IPS-15b (cell line): ENCODE results near the gene GTSE1.

Experiments used
- H3K27me3 ChIP-seq: one replicate; pipeline ENCODE4 v1.6.1; 2013; ENCODE audit warnings: low read length; ENCODE audit not compliant: control insufficient read depth, insufficient read depth
- H3K36me3 ChIP-seq: one replicate; pipeline ENCODE4 v1.6.1; 2013; ENCODE audit warnings: low read length; ENCODE audit not compliant: control insufficient read depth, insufficient read depth
- H3K4me1 ChIP-seq: one replicate; pipeline ENCODE4 v1.6.1; 2013; ENCODE audit warnings: mild to moderate bottlenecking, low read length; ENCODE audit not compliant: control insufficient read depth, insufficient read depth
- H3K4me3 ChIP-seq: one replicate; pipeline ENCODE4 v1.5.1; 2013; ENCODE audit warnings: low read depth, low read length
- H3K9ac ChIP-seq: one replicate; pipeline ENCODE4 v1.6.1; 2013; ENCODE audit warnings: low read depth, mild to moderate bottlenecking, low read length
- H3K9me3 ChIP-seq: one replicate; pipeline ENCODE4 v1.6.1; 2013; ENCODE audit warnings: mild to moderate bottlenecking, low read length; ENCODE audit not compliant: control insufficient read depth, insufficient read depth

The GTSE1 gene

DNA sequence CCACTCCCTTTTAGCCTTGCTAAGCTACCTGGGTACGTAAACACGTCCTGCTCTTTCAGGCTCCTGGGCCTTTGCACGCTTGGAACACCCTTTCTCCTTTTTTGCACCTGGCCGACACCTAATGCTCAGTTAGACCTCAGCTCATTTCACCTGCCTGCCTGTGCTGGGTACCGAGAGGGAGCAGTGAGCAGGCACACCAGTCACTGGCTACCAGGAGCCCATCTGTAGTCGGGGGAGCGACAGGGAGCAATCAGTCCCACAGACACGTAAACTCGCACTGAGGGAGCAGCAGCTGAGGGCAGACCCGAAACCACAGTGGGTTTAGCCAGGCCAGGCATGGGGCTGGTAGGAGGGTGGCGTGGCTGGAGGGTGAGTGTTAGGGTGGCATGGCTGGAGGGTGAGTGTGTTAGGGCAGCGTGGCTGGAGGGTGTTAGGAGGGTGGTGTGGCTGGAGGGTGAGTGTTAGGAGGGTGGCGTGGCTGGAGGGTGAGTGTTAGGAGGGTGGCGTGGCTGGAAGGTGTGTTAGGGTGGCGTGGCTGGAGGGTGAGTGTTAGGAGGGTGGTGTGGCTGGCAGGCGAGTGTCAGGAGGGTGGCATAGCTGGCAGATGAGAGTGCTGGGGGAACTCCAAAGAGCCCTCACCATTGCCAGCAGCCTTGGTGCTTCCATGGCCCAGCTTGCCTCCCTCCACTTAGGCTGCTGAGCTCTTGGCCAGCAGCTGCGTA lies 6.4 kb upstream of the GTSE1 start:
- Histone ChIP-seq H3K9ac (no peak overlapping the region), H3K4me1 (peaks cover 2% of the 10 kb centered on the region), H3K9me3 (no peaks in the 10 kb centered on the region), H3K36me3 (peaks cover 19% of the 10 kb centered on the region), H3K4me3 (no peak overlapping the region), H3K27me3 (no peaks in the 10 kb centered on the region)

DNA sequence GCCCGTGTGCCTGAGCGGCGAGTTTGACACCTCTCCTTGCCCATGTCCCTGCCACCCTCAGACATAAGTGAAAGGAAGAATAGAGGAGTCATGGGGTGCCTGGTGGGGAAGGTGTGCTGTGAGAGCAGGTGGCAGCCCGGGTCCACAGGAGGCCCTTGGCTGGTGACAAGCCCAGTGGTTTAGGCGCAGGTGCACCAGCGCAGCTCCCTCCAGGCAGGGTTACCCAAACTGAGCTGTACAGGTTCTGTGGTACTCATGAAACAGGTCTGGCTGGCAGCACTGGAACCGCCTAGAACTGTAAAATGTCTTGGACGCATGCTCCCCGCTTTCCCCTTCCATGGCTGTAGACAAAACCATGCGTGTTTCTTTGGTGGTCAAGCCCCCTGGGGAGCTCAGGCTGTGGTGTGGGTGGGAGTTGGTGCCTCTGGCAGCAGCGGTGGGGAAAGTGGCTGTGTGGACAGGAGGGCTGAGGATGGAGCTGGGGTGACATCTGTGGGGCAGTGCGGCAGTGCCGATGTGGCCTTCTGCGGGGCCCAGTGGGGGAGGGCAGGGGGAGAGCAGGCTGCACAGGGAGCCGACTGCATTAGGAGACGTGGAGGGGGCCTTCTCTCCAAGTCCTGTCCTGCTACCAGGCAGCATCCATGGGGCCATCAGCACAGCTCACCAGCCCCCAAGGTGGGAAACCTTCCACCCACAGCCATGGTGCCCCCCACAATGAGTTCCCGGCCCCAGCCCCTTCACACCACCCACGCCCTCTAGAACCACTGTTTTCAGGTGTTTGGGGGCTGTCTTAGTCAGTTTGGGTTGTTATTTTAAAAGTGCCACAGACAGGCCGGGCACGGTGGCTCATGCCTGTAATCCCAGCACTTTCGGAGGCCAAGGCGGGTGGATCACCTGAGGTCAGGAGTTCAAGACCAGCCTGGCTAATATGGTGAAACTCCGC lies 5.6 kb upstream of the GTSE1 start:
- Histone ChIP-seq H3K4me1 (peaks cover 9% of the 10 kb centered on the region), H3K36me3 (peaks cover 18% of the 10 kb centered on the region), H3K4me3 (no peak overlapping the region), H3K9ac (no peak overlapping the region), H3K9me3 (no peaks in the 10 kb centered on the region), H3K27me3 (no peaks in the 10 kb centered on the region)

DNA sequence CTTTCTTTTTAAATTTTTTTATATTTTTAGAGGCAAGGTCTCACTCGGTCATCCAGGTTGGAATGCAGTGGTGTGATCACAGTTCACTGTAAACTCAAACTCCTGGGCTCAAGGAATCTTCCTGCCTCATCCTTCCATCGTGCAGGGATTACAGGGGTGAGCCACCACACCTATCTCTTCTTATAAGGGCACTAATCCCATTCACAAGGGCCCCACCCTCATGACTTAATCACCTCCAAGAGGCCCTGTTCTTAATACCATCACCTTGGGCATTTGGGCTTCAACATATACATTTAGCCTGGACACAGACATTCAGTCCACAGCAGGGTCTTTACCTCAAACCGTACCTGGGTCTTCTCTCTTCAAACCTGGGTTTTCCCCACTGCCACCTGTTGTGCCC lies 4.5 kb upstream of the GTSE1 start:
- H3K9ac ChIP-seq = no peak overlapping the region
- H3K4me1 ChIP-seq = peaks cover 9% of the 10 kb centered on the region
- H3K27me3 ChIP-seq = no peaks in the 10 kb centered on the region
- H3K4me3 ChIP-seq = no peak overlapping the region
- peaks cover 13% of the 10 kb centered on the region for H3K36me3 ChIP-seq
- H3K9me3 ChIP-seq = no peaks in the 10 kb centered on the region

GRCh38 chr22:46292732-46293131 lies 3.9 kb upstream of the GTSE1 start:
- Histone ChIP-seq H3K36me3 (peaks cover 15% of the 10 kb centered on the region), H3K9me3 (no peaks in the 10 kb centered on the region), H3K9ac (no peak overlapping the region), H3K27me3 (no peaks in the 10 kb centered on the region), H3K4me1 (peaks cover 13% of the 10 kb centered on the region), H3K4me3 (no peak overlapping the region)

DNA sequence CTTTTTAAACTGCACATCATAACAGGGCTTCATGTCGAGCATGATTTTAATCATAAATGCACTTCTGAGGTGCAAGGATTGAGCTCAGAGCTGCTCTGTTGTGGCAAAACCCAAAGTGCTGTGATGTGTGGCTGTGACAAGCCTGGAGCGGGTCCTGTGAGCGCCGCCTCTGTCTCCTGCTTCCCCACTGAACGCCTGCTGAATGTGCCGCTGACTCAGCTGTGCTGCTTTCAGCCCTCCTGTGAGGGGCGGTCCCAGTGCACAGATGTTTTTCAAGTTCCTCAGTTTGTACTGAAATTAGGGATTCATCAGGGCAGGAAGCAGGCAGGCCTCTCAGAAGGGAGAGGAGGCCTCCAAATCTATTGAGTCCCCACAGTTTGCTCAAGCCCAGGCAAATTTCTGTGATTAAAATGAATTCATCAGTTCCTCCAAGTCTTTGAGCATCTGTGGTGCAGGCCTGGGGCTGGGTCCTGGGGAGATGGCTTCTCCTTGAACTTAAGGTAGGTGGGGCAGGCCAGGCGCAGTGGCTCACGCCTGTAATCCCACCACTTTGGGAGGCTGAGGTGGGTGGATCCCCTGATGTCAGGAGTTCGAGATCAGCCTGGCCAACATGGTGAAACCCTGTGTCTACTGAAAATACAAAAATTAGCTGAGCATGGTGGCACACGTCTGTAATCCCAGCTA lies 3.0 kb upstream of the GTSE1 start:
- H3K9ac ChIP-seq = no peak overlapping the region
- H3K36me3 ChIP-seq = peaks cover 15% of the 10 kb centered on the region
- no peak overlapping the region for H3K4me3 ChIP-seq
- no peaks in the 10 kb centered on the region for H3K9me3 ChIP-seq
- no peaks in the 10 kb centered on the region for H3K27me3 ChIP-seq
- peaks cover 13% of the 10 kb centered on the region for H3K4me1 ChIP-seq

GRCh38 chr22:46294784-46295183 lies 1.9 kb upstream of the GTSE1 start:
- no peaks in the 10 kb centered on the region for H3K27me3 ChIP-seq
- peaks cover 15% of the 10 kb centered on the region for H3K36me3 ChIP-seq
- H3K9ac ChIP-seq = peak overlapping the region; percentile 24
- peaks cover 13% of the 10 kb centered on the region for H3K4me1 ChIP-seq
- H3K9me3 ChIP-seq = no peaks in the 10 kb centered on the region
- H3K4me3 ChIP-seq = no peak overlapping the region

DNA sequence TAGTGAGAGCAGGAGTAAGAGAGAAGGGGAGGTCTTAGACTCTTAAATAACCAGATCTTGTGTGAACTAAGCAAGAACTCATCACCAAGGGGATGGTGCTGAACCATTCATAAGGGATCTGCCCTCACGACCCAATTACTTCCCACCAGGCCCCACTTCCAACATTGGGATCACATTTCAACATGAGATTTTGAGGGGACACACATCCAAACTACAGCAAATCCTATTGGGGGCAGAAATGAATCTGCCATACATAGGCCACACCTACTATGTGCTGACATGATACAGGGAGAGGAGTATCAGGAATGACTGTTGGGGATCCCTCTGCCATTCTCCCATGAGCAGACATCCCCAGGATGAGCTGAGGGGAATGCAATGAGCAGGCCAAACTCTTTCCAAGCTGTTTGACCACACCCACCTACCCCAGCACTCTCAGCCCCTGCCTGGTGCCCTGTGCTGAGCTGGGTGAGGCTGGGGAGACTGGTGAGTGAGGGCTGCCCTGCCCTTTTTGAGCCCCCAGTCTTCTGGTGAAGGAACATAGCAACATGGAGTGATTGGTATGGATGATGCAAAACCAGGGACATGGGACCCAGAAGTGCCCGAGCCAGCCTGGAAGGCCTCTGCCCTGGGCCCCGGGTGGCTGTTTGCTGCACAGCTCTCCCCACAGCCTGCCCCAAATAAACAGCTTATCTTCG lies 1.2 kb upstream of the GTSE1 start:
- H3K9ac ChIP-seq = peak overlapping the region; percentile 89
- peak overlapping the region; percentile 81 for H3K4me3 ChIP-seq
- no peaks in the 10 kb centered on the region for H3K27me3 ChIP-seq
- no peaks in the 10 kb centered on the region for H3K9me3 ChIP-seq
- peaks cover 13% of the 10 kb centered on the region for H3K4me1 ChIP-seq
- peaks cover 12% of the 10 kb centered on the region for H3K36me3 ChIP-seq

DNA sequence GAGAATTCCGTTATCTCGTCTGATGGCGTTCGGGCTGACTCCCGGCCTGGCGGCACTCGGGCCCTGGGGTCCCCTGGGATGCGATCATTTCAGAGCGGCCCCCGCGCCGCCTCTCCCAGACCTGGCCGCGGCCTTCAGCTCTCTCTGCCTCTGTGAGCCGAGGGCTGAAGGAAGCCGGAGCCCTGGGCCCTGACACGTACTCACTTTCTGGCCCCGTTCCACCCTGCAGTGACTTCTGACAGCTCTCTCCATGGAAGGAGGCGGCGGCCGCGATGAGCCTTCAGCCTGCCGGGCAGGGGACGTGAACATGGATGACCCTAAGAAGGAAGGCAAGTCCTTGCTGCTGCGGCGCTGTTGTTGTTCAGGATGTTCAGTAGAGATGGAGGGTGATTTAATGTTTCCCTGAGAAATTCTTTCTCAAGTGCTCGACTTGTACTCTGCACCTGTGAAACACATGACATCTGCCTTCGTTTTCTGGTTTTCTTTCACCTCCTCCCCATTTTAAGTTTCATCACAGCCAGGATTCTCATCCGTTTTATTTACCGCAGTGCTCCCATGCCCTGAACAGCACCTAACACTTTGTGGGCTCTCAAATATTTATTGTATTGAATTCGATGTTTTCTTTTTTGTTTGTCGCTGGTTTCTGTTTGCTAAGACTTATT lies 612 bp downstream of the GTSE1 start:
- H3K4me3 ChIP-seq = peak overlapping the region; percentile 81
- H3K9ac ChIP-seq = peak overlapping the region; percentile 76
- H3K4me1 ChIP-seq = peaks cover 13% of the 10 kb centered on the region
- peaks cover 8% of the 10 kb centered on the region for H3K36me3 ChIP-seq
- no peaks in the 10 kb centered on the region for H3K27me3 ChIP-seq
- no peaks in the 10 kb centered on the region for H3K9me3 ChIP-seq

DNA sequence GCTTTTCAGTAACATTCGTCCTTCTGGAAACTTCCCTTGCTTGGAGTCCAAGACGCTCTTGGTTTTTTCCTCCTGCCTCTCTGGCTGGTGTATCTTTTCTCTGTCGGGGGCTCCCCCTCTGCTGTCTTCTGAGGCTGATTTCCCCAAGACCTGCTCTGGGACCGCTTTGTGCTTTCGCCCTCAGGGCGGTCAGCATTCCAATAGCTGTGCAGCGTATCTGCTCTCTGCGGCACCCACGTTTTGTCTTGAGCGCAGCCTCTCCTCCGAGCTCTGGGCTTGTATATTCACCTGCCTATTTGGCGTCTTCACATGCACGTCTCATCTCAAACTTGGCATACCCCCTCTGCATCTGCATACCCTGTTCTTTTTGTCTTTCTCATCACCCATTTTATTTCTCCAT lies 2.4 kb downstream of the GTSE1 start:
- Histone ChIP-seq H3K4me3 (no peak overlapping the region), H3K4me1 (peaks cover 13% of the 10 kb centered on the region), H3K27me3 (no peaks in the 10 kb centered on the region), H3K9me3 (no peaks in the 10 kb centered on the region), H3K36me3 (peaks cover 5% of the 10 kb centered on the region), H3K9ac (no peak overlapping the region)

- no peaks in the 10 kb centered on the region for H3K9me3 ChIP-seq
- no peak overlapping the region for H3K9ac ChIP-seq
- no peak overlapping the region for H3K4me3 ChIP-seq
- H3K36me3 ChIP-seq = peaks cover 5% of the 10 kb centered on the region
- peaks cover 9% of the 10 kb centered on the region for H3K4me1 ChIP-seq
- no peaks in the 10 kb centered on the region for H3K27me3 ChIP-seq
These were observed 3.8 kb downstream of the GTSE1 start for GRCh38 chr22:46300491-46300890.
